HG03378 (cell line): ENCODE measurements around the gene WDR18.

ENCODE experiments used
- ATAC-seq: cut with Tn5 transposase; IDR thresholded peaks from one replicate; pipeline ENCODE4 v1.9.1; 2021; ENCODE audit warnings: mild to moderate bottlenecking, moderate library complexity; ENCODE audit not compliant: unreplicated experiment

Gene WDR18, protein sequence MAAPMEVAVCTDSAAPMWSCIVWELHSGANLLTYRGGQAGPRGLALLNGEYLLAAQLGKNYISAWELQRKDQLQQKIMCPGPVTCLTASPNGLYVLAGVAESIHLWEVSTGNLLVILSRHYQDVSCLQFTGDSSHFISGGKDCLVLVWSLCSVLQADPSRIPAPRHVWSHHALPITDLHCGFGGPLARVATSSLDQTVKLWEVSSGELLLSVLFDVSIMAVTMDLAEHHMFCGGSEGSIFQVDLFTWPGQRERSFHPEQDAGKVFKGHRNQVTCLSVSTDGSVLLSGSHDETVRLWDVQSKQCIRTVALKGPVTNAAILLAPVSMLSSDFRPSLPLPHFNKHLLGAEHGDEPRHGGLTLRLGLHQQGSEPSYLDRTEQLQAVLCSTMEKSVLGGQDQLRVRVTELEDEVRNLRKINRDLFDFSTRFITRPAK

DNA sequence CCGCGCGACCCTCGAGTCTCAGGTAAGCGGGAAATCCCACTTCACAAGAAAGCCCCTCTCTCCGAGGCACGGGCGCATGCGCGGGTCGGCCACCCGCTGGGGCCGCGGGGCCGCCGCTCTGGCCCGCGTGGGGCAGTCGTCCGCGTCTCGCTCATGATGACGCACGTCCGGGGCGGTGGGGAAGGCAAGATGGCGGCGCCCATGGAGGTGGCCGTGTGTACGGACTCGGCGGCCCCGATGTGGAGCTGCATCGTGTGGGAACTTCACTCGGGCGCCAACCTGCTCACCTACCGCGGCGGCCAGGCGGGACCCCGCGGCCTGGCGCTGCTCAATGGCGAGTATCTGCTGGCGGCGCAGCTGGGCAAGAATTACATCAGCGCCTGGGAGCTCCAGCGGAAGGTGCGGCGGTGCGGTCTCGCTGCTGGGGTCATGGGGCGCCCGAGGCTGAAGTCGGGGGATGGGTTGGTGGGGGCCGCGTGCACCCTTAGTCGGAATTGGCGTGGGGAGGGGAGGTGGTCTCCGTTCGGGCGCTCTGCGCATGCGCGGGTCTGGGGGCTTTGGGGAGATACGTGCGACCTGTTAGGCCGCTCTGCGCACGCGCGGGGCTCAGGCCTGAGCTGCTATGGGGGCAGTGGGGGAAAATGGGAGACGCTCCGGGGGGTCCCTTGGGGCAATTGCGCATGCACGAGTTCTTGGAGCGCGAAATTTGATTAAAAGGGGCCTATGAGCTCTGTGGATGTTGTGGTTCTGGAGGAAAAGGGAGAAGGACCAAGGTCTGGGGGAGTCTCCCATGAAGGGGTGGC, at the start of gene WDR18:
TSS of gene WDR18 (plus strand) at position 181 of the 803 bp plus-strand sequence. CDS start at position 190, 9 bp downstream.
- ATAC-seq = no peak

DNA sequence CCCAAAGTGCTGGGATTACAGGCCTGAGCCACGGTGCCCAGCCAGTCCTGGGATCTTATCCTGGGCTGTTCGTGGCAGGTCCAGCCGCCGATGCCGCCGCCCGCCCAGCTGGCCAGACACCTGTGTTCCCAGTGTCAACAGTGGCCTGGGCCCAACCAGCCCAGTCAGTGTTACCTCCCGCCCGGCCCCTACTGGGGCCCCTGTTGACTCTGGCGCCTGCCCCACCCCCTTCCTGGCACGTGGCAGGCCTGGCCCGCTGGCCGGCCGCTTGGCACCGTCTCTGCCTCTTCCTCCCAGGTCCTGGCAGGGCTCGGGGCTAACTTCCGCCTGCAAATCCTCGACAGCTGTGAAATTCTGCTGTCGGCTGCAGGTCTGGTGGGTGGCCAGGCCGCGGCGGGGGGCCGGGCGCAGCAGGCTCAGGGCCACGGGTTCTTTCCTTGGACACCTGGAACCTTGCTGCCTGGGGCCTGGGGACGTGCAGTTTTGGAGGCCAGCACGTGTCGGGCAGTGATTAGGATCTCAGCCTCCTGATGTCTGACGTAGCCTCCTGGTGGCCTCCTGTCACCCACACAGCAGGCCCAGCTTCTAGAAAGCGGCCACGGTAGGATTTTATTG, 49.2 kb upstream of the WDR18 start:
- no peak for ATAC-seq

DNA sequence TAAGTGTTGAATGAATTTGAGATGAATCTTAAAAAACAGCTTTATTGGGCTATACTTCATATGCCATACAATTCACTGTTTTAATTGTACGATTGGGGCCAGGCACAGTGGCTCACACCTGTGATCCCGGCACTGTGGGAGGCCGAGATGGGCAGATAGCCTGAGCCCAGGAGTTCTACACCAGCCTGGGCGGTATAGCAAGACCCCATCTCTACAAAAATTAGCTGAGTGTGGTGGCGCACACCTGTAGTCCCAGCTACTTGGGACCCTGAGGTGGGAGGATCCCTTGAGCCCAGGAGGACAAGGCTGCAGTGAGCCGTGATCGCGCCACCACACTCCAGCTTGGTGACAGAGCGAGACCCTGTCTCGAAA, 48.0 kb upstream of the WDR18 start:
- ATAC-seq = no peak

DNA sequence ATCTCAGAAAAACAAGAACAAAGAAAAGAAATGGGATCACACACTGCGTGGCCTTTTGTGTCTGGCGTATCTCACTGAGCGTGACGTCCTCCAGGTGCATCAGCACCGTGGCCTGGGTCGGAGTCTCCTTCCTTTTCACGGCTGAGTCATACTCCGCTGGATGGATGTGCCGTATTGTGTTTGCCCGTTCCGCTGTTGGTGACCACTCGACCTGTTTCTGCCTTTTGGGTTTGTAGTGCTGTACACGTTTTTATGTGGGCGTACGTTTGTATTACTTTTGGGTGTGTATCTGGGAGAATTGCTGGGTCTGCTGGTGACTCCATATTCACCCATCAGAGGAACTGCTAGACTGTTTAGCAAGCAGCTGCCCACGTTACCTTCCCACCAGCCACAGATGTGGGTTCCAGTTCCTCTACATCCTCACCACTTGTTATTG, 46.9 kb upstream of the WDR18 start:
- ATAC-seq = no peak

DNA sequence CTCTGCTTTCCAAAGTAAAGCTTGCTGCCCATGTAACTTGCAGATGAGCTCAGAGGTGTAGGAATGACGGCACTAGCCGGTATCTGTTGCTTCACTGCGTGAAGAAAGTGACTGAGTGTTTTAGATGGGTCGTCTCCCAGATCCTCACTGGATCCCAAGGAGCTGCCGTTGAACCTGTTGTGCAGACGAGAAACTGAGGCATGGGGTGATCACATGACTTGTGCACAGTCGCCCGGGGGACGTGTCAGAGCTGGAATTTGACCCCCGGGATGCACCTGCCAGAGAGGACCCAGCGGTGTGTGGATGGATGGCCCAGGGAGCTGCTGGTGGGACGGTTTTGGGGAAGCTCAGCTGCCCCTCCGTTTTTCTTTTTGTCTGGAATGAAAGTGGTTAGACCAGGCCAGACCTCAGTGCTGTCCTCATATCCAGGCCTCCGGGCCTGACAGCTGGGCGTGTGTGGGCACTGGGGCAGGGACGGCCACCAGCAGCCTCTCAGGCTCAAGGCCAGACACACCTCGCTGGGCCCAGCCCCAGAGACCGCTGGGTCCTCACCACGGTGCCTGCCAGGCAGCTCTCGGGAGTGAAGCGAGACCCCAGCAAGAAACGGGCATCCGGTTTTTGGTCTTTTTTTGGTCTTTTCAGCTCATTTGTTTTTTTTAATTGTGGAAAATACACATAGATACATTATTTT, 45.8 kb upstream of the WDR18 start:
- no peak for ATAC-seq

DNA sequence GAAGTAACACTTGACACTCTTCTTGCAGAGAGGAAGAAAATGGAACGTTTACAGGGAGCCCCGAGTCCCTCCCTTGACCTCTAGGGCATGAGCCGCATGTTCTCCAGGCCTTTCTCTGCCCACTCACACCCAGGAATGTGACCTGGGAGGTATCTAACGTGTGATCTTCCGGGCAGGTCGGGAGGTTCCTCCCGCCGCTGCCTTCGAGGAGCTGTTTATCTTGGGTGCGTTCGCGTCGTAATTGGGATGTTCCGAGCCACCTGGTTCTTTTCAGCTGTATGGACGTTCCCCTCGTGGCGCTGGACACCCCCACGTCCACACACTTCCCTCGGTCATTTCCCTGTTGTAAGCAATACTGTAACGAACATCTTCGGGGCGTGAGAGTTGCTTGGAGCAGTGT, 44.7 kb upstream of the WDR18 start:
- ATAC-seq = no peak

DNA sequence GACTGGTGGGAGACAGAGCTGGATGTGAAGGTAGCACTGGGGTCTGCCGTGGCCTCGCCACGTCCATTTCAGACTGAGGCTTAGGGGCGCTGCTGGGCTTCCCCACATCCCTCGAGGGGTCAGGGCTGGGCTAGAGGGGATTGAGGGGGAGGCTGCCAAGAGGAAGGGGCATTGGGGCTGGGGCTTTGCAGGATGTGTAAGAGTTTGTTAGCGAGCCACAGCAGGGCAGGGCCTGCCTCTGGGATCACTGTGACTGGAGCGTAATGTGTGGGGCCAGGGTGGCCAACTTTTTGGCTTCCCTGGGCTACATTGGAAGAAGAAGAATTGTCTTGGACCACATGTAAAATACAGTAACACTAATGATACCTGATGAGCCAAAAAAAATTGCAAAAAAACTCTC, 44.2 kb upstream of the WDR18 start:
- ATAC-seq = no peak

DNA sequence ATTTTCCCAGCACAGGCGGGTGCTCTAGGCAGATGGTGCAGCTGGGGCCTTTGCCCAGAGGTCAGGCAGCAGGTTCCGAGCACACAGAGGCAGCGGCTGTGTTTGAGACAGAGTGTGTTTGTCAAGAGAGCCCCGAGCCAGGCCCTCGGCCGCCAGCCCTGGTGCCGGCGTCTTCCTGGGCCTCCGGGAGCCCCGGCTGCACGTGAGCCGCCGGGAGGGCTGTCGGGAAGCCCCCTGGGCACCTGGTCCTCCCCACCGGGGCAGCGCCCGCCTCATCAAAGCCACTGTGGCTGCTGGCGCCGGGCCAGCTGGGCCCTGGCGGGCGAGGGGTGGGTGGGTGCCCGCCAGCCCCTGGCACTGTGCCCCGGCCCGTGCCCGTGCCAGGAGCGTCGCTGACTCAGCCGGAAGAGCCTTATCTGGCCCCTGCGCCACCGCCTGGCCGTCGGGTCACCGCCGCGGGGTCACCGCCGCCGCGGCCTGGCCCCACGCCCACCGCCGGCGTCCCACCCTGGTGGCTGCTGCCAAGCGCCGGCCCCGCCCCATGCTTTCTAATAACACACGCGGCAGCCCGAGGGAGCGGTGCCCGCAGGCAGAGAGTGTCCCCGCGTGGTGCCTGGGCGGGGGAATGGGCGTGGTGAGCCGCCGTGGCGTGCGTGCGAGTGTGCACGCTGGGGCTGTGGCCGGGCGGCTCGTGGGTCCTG, 43.4 kb upstream of the WDR18 start:
- ATAC-seq = no peak

DNA sequence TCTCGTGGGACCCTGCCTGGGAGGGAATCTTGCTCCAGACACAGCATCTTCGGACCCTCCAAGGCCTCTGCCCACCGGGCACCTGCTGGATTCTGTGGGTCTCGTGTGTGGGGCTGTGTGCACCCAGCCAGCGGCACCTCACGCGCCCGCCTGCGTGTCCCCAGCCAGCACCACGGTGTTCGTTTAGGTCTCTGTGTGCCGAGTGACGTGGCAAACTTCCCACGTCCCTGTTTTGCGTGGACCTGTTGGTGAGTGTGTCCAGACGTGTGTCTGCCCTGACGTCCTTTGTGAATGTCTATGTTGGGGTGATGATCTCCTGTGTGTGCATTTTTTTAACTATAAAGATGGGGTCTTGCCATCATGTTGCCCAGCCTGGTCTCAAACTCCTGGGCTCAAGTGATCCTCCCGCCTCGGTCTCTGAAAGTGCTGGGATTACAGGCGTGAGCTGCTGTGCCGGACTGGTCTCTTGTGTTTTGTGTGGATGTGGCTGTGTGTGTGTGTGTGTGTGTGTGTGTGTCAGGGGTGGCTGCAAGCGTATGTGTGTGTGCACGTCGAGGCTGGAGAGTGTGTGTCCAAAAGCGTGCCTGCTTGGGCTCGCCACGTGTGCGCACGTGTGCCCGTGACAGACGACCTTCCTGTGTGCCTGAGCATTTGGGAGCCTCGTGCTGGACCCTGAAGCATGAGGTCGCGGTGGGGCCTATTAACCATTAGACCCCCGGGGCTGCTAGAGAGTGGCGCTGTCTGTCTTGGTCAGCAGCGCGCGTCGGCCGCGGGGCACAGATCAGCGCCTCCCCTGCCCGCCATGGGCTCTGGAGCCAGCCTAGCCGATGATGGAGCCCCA, 42.6 kb upstream of the WDR18 start:
- ATAC-seq = no peak

DNA sequence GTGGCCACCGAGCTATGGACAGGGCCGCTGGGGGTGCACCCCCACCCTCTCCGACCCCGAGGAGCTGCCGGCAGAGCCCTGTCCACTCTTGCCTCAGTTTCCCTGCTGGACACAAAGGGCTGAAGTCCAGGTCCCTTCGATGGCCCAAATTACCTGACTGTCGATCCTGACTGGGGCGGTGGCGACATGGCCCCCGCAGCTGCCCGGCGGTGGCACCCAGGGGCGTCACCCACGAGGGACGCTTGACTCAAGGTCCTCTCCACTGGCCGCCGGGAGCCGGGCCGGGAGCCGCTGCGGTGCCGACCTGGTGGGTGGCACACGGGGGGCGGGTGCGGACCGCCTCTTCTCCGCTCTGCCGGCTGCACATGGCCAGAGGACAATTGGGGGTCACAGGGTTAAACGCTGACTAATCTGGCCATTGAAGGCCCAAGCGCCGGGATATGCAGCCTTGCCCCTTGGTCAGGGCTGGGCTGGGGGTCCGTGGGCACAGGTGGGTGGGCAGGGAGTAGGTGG, 42.0 kb upstream of the WDR18 start:
- no peak for ATAC-seq

DNA sequence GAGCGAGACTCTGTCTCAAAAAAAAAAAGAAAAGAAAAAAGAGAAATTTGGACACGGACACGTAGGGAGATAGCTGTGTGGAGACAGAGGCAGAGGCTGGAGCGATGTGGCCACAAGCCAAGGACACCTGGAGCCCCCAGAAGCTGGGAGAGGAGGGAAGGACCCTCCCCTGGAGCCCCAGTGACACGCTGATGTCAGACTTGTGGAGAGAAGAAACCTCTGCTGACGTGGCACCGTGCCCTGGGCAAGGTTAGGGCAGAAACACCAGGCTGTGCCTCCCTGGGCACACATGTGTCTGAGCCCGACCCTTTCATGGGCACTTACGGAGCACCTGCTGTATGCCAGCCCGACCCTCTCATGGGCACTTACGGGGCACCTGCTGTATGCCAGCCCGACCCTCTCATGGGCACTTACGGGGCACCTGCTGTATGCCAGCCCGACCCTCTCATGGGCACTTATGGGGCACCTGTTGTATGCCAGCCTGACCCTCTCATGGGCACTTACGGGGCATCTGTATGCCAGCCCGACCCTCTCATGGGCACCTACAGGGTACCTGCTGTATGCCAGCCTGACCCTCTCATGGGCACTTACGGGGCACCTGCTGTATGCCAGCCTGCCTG, 40.5 kb upstream of the WDR18 start:
- ATAC-seq = no peak

DNA sequence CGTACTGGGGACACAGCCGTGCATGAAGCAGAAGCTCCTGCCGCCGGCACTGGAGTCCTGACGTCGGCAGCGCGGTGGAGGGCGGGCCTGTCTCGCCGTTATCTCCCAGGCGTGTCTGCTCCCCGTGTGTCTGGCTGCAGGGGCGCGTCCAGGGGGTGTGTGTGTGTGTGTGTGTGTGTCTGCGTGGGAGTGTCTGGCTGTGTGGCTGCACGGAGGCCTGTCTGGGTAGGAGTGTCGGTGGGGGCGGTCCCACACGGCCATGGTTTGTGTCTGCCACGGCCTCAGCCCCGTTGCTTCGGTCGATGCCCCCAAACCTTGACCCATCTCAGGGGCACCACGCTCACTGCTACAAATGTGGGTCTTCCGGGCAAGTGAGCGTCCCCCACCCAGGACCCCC, 40.0 kb upstream of the WDR18 start:
- no peak for ATAC-seq

DNA sequence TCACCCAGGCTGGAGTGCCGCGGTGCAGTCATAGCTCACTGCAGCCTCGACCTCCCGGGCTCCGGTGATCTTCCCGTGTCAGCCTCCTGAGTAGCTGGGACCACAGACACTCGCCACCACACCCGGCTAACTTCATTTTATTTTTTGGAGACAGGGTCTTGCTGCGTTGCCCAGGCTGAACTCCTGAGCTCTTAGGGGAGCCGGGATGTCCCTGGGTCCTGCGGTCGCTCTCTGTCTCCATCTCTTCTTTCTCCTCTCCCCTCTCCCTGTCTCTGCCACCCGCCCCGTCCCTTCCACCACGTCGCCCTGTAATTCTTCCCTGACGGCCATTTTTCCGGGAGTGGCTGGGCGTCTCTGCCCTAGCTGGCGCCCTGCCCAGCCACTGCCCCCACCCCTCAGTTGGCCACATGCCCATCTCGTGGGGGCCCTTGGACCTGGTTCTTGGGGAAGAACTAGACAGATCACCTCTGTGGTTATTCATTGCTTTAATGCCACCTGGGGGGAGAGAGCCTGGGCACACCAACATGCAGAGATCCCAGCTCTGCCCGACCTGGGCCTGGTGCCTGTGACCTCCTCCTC, 39.4 kb upstream of the WDR18 start:
- ATAC-seq = no peak

DNA sequence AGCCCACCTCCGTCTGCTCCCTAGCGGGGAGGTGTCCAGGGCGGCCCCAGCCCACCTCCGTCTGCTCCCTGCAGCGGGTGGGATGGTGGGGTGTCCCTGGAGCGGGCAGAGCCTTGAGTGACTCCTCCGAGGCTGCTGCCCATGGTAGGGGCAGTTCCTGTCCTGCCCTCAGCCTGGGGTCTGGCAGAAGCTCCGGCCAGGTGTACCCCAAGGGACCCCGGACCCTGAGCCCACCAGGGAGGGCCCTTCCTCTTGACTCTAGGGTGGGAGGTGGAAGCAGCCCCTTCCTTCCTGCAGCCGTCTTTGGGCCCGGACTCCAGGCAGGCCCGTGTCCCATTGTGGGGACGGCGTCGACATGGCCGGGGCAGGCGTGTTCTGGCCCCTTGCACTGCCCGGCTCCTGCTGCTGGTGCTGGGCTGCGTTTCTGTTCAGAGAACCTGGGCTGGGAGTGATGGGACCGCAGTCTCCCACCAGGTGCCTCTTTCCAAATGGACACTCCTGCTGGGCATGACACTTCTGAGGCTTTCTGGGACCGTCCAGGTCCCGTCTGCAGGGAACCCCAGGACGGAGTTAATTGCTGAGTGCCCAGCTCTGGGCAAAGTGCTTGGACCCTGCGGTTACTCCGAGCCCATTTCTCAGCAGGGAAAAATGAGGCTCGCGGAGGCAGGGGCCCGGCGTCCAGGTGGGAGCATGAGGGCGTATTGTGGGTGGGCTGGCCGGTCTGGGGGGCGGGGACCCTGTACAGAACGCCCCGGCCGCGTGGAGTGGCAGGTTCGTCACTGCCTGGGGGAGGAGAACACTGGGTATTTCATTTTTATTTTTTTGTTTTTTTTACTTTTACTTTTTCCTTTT, 38.5 kb upstream of the WDR18 start:
- no peak for ATAC-seq

DNA sequence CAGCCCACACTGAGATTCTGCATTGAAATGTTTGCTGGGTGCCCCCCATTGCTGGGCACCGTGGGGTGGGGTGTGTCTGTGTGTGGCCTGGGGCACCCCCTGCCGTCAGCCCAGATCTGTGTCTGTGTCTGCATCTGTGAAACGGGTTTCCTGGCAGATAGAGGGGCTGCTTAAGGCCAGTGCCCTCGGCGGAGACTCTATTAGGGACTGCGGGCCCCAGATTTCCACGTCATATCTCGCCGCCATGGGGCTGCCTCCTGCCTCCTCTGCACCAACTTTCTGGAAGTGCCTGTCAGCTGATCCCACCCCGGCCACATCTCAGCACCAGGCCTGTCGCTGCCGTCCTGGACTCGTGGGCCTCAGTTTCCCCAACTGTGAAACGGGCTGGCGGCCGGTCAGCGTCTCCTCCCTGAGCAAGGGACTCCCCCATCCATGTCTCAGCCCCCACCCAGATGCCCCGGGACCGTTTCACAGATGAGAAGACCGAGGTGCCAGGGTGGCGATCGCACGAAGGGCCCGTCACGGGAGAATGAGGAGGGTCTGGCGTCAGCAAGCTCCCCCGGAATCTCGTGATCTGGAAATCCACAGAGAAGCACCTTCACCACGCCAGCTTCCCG, 36.9 kb upstream of the WDR18 start:
- peak; percentile 12 for ATAC-seq

DNA sequence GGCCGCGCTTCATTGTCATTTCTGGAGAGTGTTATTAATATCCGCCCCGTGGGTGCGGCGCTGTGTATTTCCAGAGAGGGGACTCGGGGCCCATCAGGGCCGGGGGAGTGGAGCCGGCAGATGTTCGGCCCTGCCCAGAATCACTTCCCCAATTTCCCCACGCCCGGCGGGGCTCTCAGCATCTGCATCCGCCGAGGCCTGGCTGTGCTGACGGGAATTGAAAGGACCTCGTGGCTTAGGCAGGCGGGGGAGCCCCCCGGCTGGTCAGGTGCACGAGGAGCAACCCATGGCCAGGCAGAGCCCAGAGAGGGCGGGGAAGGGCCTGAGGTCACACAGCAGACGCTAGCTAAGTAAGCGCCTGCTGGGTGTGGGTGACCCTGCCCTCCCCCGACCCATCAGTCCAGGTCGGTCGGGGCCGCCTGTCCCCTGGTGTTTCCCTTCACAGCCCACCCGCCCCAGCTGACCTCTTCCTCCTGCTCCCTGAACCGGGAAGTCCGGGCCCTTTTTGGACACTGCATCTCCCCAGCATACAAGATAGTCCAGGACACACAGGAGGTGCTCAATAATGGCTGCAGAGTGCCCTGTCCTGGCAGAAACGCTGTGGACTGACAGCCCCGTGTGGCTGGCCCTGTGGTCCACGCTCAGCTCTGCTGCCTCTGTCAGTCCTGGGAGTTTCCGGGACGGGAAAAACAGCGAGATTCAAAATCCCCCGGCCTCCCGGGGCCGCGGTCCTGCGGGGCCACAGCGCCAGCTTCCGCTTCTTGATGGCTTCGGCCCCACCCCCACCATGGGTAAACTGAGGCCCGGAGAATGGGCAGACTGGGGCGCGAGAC, 36.2 kb upstream of the WDR18 start:
- peak; percentile 60 for ATAC-seq
